SW480 (cell line): ENCODE data around the gene TNIP2.
"Not testable (repeated sequence)": the region's sequence is repeated elsewhere in the genome, so short reads cannot be mapped to it uniquely, and the experiment has no call there.

Experiments
- DNase-seq: peaks from one replicate; pipeline ENCODE4 v3.0.0-alpha.2; 2016; ENCODE audit warnings: low spot score

TNIP2 gene

DNA sequence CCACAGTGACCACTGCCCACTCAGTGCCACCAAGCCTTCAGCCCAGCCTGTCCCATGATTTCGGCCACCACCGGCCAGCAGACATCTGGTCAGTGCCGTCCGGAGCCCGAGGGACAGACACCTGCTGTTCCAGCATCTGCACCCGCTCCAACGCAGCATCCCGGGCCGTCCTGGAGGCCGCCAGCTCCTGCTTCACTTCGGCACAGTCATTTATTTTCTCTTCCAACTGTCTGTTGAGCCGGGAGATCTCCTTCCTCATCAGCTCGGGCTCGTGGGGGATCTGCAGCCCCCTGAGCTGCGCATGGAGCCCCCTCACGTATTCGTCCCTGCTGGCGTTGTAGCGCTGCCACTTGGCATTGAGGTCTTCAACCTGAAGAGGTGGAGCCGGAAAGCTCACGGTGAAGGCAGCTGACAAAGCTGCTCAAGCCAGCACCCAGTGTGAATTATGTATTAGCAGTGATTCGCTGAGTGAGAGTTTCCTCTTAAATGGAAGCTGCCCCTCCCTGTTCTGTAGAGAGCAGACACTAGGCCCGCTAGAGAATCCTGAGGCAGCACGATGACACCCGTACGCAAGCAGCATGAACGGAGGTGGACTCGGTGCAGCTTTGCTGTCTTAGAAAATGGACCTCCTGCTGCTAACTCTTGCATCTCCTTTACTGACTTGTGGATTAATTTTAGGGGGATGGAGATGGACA lies 11.4 kb downstream of the TNIP2 start:
- no peak for DNase-seq

DNA sequence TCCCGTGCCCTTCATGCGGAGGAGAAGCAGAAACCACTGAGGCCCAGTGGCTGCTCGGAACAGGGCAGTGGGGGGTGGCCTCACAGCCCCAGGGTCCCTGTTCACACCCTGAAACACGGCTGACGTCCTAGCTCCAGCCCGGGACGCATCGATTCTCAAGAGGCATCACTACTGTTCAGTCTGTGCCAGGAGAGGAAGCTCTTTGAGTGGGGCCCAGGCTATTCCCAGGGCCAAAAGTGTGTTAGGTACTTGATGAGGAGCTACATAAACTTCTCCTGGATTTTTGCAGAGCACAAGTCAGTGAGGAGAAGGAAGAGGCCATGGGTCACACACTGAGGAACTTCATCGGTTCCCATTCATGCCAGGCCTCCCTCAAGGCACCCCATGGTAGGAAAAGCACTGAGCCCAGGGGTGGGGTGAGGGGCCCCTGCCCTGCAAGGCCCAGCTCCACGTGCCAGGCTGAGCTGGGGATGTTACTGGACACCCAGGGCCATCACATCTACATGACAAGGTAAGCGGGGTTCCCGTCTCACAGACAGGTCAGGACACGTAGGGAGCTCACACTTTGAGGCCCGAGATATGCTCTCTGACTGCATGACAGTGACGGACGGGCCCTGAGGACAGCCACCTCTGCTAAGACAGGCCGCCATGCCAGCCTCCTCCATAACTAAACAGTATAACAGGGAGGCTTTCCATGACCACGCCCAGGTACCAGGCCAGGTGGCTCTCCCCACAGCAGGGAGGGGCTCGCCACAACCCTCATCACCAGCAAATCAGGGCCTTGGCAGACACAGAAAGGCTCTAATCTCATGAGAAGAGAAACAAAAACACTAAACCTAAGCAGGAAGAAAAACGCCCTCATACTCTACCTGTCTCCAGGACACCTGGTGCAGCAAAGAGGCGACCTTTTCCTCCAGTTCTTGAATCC lies 12.4 kb downstream of the TNIP2 start:
- peak; percentile 37 for DNase-seq

DNA sequence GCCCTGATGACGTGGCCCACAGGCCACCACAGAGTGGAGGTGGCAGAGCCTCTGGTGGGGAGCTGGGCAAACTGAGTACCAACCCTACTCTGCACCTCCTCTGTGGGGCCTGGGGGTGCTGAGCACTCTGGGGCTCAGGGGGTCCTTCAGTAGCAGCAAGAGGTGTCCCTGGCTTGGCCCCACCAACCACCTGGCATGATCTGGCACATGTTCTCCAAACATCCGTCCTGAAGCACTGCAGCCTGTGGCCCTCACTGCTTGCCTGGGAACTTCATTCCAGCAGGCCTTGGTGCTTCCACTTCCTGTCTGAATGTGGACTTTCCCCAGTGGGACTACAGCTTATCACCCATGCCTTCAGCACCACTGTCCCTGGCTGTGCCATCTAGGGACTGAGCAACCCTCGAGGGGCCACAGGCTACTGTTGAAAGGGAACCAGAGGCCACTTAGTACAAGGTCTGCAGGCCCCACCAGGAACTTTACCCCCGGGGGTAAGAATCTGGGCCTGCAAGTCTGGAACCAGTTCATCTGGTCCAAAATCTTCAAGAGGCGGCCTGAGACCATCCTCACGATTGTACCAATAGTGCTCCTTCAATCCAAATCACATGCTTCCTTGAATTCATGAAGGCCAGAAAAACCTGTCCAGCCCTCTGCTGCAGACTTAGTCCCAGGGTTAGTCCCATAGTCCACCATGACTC lies 13.2 kb downstream of the TNIP2 start:
- DNase-seq = no peak

DNA sequence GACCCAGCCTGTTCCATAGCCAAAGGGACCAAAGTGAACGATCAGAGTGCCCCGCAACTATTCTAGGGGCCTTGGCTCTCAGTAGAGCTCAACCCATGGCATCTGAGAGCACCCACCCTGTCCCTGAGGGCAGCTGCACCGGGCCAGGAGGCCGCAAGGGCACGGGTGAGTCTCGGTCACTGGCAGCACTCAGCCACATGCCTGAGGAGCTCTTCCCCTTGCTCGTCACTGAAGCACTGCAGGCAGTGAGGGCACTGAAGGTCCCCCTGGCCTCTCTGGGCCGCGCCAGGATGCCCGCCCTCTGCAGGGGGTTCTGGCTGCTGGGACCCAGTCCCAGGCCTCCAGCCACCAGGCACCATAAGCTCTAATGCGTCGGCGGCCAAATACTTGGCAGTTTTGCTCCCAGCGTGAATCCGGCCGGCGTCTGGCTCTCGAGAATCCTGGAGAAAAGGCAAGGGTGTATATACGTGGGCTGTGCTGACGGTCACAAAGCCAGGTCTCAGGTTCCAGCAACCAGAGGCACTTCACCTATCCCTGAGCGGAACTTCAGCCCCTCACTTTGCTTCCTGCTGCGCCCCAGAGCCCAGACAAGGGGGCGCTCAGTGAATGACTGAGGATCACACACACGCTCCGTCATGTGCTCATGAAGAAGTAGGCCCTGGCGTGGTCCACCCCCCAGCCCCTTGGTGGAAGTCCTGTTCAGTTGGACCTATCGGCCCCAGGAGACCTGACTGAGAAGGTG lies 13.9 kb downstream of the TNIP2 start:
- no peak for DNase-seq

DNA sequence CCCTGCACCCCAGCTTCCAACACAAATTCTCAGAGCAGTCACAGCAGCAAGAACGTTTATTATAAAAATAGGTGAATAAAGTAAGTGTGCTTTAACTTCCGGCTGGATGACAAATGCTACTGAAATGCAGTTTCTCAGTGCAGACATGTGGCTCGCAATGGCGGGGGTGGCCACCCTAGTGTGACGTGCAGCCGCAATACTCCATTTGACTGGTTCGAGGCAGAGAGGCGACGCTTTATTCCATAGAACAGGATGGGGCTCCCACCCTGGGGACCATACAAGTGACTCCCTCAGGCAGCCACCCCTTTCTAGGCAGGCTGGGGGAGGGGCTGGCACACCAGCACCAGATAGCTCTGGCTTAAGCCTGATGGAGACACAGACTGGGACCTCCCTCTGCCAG lies 14.5 kb downstream of the TNIP2 start:
- no peak for DNase-seq

DNA sequence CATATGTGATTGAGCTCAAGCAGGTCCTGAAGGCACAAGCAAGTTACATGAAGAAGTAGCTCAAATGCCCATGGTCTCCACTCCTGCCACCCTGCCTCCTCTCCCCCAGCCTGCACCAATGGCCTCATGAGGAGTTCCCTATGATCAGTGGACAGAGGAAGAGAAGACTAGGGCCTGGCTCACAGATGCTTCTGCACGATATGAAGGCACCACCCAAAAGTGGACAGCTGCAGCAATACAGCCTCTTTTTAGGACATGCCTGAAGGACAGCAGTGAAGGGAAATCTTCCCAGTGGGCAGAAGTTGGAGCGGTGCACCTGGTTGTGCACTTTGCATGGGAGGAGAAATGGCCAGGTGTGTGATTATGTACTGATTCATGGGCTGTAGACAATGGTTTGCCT lies 17.8 kb downstream of the TNIP2 start:
- not testable (repeated sequence) for DNase-seq

DNA sequence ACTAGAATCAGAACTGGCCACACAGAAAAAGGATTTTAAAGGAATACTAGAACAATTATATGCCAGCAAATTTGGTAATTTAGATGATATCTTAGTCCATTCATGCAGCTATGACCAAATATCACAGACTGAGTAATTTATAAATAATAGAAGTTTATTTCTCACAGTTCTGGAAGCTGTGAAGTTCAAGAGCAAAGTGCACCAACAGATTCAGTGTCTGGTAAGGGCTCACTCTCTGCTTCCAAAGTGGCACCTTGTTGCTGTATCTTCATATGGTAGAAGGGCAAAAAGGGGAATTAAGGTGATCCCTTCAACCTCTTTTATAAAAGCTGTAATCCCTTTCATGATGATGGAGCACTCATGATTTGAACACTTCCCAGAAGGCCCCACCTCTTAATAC lies 20.3 kb downstream of the TNIP2 start:
- DNase-seq = no peak

DNA sequence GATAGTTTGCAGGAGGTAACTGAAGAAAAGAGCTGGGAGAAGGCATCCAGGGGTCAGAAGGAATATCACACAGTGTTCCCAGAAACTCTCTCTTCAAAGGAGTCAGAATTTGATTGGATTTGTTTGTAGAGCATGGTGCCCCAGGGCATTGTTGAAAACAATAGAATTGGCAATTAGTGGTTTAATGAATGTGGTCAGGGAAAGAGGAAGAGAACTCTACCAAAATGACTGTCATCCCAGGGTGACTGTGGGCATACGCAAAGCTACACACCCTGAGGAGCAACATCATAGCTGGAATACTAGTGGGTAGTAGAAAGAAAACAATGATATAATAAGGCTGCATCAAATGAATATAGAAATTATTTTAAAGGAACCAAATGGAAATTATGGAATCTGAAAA lies 21.5 kb downstream of the TNIP2 start:
- DNase-seq = no peak

DNA sequence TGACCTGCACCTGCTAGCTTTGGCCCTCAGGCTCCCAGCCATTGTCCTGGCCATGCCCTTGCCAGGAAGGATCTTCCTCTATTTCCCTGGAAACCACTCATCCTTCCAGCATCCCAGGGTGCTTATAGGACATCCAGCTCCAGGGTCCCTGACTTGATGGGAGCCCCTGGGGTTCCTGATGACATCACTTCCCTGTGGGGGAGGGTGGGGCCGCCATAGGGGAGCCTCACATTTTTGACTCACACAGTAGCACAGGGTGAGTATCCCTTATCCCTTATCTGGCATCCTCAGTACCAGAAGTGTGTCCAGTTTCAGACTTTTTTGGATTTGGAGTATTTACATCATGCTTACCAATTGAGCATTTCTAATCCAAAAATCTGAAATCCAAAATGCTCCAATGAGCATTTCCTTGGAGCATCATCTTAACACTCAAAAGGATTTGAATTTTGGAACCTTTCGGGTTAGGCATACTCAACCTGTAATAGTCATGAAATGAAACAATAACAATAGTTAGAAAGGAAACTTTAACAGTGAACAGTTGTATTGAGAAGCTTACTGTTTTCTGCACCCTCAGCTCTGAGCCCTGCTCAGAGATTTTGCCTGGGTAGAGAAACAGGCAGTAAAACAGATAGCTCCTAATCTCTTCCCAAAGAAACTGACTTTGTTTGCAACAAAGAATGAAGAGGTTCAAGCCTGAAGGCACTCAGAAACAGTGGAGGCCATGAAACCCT lies 22.1 kb downstream of the TNIP2 start:
- DNase-seq = no peak

DNA sequence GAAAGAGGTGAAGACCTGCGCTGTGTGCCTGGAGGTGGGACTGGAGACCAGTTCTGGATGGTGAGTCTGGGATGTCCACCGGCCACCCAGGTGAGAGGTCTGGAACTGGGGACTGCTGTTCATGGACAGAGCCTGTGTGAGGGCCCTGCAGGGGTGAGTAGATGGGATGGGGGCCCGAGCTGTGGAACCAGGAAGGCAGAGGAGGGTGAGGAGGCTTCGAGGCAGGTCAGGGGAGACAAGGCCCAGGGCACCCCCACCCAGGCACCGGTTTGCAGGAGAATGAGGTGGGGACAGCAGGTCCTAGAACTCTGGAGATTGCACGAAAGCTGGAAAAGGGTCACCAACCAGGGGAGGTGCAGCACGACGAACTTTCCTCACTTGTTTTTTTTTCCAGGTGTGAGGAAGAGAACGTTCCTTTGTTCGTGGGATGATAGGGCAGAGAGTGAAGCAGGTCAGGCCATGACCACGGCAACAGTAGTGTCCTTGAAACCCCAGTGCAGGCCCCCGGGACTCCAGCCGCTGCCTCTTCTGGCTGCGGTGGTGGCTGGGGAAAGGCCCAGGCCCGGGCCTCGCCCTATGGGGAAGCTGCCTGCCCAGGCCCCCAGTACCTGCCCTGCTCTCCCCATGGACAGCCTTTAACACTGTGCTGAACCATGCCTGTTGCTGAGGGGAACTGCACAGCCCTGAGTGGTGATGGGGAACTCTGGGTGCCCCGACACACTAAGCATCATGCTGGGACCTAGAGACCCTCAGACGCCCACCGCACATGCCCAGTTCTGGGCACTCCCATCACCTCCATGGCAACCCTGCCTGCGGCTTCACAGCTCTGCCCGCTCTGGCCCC lies 22.9 kb downstream of the TNIP2 start:
- DNase-seq = no peak

DNA sequence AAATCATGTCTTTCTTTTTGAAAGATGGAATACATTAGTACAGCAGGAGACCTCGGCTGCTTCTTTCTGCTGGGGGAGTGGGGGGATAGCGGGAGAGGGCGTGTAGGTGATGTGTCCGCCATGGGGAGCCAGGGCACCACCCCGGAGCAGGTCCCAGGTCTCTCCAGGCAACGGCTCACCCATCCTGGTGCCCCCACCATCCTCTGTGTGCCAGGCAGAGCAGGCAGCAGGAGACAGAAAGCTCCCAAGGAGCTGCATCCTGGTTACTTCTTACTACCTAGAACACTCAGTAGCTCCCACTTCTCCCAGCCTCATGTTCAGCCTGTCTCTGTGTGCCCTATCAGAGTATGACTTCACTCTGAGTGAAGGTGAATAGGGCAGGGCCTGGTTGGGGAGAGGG lies 23.6 kb downstream of the TNIP2 start:
- DNase-seq = no peak

DNA sequence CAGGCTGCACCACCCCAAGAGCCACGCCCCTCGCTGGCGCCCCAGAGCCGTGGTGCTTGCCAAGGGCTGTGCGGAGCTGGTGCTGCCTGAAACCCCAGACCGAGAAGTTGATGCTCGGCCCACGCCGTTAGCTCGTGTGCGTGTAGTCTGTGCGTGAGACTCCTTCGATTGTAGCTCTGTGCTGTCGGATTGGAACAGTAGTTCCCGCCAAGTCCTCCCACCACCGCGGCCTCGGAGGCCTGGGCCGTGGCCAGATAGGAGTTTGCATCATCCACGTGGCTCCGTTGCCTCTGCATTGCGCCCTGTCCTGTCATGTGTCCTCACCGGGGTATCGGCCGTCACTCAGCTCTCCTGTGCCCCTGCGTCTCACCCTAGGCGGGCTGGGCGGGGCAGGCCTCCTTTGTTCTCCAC lies 24.2 kb downstream of the TNIP2 start:
- no peak for DNase-seq

DNA sequence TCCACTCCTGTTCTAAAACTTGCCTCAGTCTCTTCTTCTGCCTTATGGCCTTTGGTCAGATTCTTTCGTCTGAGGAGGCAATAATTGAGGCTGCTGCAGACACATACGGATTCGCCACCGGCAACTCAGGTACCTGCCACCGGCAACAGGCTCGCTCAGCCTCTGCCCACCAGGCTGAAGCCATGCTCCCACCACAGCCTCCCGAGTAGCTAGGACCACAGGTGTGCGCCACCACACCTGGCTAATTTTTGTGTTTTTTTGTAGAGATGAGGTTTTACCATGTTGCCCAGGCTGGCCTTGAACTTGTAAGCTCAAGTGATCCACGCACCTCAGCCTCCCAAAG lies 26.6 kb downstream of the TNIP2 start:
- DNase-seq = no peak

DNA sequence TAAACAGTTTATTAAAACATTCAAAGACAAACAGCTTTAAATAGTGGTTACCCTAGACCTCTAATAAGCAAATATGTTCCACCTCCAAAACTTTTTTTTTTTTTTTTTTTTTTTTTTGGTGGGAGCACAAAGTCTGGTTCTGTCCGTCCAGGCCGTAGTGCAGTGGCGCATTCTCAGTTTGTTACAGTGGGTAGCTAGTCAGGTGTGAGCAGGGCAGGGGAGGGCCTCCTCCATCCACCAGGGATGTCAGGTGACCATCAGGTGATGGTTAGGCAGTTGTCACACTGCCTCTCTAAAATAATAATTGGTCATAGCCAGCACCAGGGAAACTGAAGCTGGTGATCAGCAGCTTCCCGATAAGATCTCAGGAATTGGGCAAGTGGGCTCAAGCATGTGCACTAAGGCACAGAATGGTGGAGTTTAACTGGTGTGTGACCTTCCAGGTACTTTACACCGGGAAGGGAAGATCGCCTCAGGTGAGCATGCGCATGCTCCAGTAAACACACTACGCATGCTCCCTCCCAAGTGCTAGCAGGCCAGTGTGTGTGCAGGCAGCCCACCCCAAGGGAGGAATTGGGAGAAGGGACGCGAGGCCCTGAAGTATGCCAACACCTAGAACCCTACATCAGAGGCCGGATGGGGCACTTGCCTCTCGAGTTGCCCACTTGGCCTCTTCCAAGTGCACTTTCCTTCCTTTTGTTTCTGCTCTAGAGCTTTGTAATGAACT lies 27.2 kb downstream of the TNIP2 start:
- no peak for DNase-seq

DNA sequence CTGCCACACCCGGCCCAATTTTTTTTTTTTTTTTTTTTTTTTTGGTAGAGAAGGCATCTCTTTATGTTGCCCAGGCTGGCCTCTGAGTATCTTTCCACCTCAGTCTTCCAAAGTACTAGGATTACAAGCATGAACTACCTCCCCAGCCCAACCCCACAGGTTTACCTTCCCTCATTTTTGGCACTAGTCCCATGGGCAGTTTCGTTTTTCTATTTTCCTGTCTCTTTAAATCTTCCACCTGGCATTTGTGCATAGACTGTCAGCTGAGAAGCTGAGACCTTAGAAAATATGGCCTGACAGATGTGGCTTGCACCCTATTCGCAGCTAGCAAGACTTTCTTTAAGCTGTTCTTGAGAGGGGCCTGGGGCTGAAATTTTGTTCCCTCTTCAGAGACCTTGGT lies 27.9 kb downstream of the TNIP2 start:
- DNase-seq = no peak

DNA sequence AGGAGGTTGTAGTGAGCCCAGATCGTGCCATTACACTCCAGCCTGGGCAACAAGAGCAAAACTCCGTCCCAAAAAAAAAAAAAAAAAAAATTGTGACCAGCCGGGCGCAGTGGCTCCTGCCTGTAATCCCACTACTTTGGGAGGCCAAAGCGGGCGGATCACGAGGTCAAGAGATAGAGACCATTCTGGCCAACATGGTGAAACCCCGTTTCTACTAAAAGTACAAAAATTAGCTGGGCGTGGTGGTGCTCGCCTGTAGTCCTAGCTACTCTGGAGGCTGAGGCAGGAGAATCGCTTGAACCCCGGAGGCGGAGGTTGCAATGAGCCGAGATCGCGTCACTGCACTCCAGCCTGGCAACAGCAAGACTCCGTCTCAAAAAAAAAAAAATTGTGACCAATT lies 29.3 kb downstream of the TNIP2 start:
- not testable (repeated sequence) for DNase-seq

DNA sequence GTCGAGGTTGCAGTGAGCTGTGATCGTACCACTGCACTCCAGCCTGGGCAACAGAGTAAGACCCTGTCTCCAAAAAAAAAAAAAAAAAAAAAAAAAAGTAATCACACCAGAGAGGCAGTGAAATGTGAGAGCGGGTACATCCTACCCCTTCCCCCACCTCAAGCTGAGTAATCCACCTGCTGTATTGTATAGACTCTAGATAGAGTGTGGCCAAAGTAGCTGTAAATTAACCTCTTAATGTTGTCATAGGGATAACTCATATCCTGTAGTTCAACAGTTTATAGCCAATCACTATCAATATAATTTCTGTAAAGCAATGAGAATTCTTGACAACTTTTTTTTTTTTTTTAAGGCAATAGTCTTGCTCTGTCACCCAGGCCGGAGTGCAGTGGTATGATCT lies 30.8 kb downstream of the TNIP2 start:
- no peak for DNase-seq

DNA sequence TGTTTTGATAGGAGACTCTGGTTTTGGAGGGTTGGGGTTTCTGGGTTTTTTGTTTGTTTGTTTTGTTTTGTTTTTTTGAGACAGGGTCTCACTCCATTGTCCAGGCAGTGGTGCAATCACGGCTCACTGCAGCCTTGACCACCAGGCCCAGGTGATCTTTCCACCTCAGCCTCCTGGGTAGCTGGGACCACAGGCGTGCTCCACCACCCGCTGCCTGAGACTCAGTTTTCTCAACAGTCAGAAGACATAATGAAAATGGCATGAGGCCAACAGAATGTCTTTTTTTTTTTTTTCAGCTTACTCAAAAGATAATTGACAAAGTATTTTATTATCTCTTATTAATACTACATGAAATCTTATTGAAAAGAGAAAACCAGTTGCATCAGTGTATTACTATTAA lies 32.4 kb downstream of the TNIP2 start:
- no peak for DNase-seq

DNA sequence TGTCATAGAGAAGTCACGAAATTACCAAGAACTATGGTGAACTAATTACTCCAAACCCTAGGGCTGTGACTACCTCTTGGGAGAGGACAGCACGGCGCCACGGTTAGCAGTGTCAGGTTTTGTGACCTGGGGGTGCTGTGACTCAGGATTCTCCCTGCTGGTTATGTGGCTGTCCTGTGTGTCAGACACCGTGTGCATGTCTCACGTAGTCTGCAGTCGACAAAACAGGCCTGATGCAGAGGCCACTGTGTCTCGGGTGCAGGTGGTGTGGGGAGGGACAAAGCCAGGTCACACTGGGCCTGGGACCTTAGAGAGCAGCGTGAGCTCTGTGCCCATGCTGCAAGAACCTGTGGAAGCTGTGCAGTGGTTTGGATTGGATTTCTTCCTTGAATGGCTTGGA lies 34.1 kb downstream of the TNIP2 start:
- no peak for DNase-seq

DNA sequence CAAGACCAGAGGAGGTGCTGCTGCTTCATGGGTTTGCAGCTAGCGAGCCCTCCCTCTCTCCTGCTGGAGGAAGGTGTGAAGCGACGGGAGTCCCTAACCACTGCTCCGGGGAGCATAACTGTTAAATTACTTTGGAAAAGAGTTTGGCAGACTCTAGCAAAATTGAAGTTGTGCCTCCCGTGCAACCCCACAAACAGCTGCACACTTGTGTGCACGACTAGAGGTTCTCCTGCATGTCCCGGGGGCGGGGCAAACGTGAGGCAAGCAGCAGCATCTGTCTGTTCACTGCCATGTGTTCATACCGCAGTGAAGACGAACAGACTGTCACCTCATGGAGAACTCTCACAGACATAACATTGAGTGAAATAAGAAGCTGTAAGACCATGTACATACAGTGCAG lies 34.5 kb downstream of the TNIP2 start:
- DNase-seq = no peak
